Naive B cell (primary cell): ENCODE data around the gene TMED4. TPM values are rescaled to one million over a fixed set of nuclear protein-coding genes. Genes with fewer than 3 reads are reported as not detected.
A peak's percentile ranks its signal among the peaks of the same experiment; 100 is the strongest.

Source experiments
- ATAC-seq, 2 donors: fragments of 150-1000 bp; cut with Tn5 transposase; 2 replicates each; pipeline ENCODE4 v1.10.0; 2021; ENCODE audit warnings: low read depth in 2 of 2, mild to moderate bottlenecking in 2 of 2, moderate library complexity in 2 of 2
- DNase-seq: peaks from one replicate; pipeline ENCODE4 v3.0.0; 2022
- H3K27ac Mint-ChIP-seq, 6 donors: one replicate each; pipeline ENCODE4 v1.8.0; 2020 to 2022; ENCODE audit warnings: mild to moderate bottlenecking in 6 of 6, mixed read lengths in 6 of 6, moderate library complexity in 5 of 6, inconsistent platforms in 2 of 6
- H3K27me3 Mint-ChIP-seq, 3 donors: one replicate each; pipeline ENCODE4 v1.8.0; 2021 to 2022; ENCODE audit warnings: mixed read lengths in 3 of 3, mild to moderate bottlenecking in 1 of 3
- H3K36me3 Mint-ChIP-seq, 2 donors: one replicate each; pipeline ENCODE4 v1.8.0; 2020 to 2022; ENCODE audit warnings: mixed read lengths in 2 of 2, inconsistent platforms in 1 of 2, mild to moderate bottlenecking in 1 of 2
- H3K4me1 Mint-ChIP-seq, 3 donors: one replicate each; pipeline ENCODE4 v1.8.0; 2020 to 2022; ENCODE audit warnings: mixed read lengths in 3 of 3, inconsistent platforms in 1 of 3, mild to moderate bottlenecking in 1 of 3, moderate library complexity in 1 of 3
- H3K4me3 Mint-ChIP-seq, 8 donors: one replicate each; pipeline ENCODE4 v1.8.0; 2020 to 2022; ENCODE audit warnings: mild to moderate bottlenecking in 8 of 8, mixed read lengths in 8 of 8, moderate library complexity in 8 of 8, inconsistent platforms in 2 of 8
- H3K9me3 Mint-ChIP-seq, 7 donors: one replicate each; pipeline ENCODE4 v1.8.0; 2020 to 2022; ENCODE audit warnings: mixed read lengths in 7 of 7, mild to moderate bottlenecking in 5 of 7, inconsistent platforms in 2 of 7, moderate library complexity in 1 of 7
- polyA plus RNA-seq, 6 donors: library from polyadenylated mRNA; unstranded; fragments of 300-500 nt; fragmentation: Illumina TruSeq; gene quantifications; one replicate each; pipeline ENCODE4 v1.2.3, GENCODE V29; 2021; ENCODE audit warnings: low read depth in 6 of 6

The TMED4 gene
- 10 to 100 TPM; 54.8 to 82.0 (median 67.3) TPM for polyA plus RNA-seq

DNA sequence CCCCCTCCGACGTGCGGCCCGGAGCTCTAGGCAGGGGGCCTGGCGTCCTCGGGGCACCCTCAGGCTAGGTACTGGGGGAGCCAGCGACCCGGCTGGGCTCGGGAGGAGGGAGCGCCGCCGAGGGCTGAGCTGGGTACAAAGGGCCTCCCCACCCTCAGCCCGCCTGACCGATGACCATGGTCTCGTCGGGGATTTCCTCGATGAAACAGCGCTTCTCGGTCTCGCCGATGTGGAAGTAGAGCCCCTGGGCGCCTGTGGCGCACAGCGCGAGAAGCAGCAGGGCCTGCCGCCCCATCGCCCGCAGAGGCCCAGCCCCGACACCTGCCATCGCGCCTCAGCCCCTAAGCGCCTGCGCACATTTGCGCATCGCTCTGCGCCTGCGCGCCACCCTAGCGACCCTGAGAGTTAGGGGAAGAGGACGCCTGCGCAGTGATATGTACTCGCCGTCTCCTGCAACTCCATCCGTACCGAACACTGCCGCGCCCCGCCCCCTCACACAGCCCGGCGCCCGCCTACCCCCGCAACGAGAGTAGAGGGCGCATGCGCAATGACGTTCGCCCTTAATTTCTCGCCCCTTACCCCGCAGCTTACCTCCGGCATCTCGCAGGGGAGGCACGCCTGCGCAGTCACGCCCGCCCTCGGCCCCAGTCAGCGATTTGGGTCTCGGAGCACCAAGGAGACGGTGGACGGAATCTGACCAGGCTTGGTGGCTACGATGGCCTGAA is at the start of gene TMED4:
TSS of gene TMED4 (minus strand) at position 353 of the 725 bp plus-strand sequence. CDS start at position 328, 25 bp downstream.
- DNase-seq = peak; percentile 100
- H3K4me3 Mint-ChIP-seq = peak within 1 kb of the TSS; percentile 88 to 97 (median 93)
- H3K4me1 Mint-ChIP-seq = peaks cover 11 to 36% (median 34%) of the 10 kb centered on the region in 3 donors
- H3K27me3 Mint-ChIP-seq = no peaks in the 10 kb centered on the region
- H3K9me3 Mint-ChIP-seq = no peaks in the 10 kb centered on the region
- peak; percentile 83 for ATAC-seq
- peak within 1 kb of the TSS; percentile 93 to 98 (median 96) for H3K27ac Mint-ChIP-seq
- H3K36me3 Mint-ChIP-seq = peaks cover 3 to 15% of the 10 kb centered on the region in 2 donors

DNA sequence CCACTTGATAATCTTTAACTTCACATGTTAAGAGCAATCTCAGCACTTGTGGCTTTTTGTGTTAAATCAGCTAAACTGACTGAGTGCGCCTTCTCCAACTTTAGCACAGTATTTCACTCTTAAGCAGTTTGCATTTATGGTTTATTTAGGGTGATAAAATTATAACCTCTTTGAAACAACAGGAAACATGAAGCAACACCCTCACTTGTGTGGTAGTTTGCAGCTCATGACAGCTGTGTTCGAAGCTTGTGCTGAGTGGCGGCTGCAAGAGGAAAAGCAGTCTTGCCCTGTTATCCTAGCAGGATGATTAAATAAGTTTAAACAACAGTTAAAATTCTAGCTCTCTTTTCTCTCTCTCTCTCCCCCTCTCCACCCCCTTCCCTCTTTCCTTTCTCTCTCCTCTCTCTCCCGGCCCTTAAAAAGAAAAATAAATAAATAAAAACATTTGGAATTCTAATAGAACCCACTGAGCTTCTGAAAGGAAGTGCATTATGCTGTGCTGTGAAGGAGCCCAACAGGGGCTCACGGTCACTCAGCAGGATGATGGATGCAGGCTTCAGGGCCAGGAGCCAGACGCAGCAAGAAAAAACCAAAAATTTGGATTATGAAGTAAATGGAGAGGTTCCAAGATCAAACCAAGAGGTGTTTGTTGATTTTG is 49.6 kb upstream of the TMED4 start:
- H3K27ac Mint-ChIP-seq = peak overlapping the region; percentile 44 to 99 (median 85)
- no peaks in the 10 kb centered on the region for H3K9me3 Mint-ChIP-seq
- peaks cover 0 to 3% of the 10 kb centered on the region in 2 donors for H3K36me3 Mint-ChIP-seq
- peak overlapping the region in 3 of 8 donors; percentile 43 to 70 (median 69) for H3K4me3 Mint-ChIP-seq
- ATAC-seq = no peak
- H3K4me1 Mint-ChIP-seq = peaks cover 43 to 70% (median 66%) of the 10 kb centered on the region in 3 donors
- no peak for DNase-seq
- H3K27me3 Mint-ChIP-seq = no peaks in the 10 kb centered on the region

DNA sequence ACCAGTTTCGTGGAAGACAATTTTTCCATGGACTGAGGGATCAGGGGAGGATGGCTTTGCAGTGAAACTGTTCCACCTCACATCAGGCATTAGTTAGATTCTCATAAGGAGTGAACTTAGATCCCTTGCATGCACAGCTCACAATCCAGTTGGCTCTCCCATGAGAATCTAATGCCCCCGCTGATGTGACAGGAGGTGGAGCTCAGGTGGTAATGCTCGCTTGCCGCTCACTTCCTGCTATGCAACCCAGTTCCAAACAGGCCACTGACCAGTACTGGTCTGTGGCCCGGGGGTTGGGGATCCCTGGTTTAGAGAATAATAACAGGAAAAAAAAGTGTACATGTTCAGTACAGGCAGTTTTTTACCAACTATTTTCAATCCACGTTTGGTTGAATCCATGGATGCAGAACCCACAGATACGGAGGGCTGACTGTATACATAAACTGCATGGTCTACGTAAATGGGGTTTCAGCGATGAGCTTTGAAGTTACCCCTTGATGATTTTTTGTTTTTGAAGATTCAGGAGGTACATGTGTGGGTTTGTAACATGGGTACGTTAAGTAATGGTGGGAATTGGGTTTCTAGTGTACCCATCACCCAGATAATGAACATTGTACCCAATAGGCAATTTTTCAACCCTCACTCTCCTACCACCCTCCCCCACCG is 48.9 kb upstream of the TMED4 start:
- peaks cover 0 to 3% of the 10 kb centered on the region in 2 donors for H3K36me3 Mint-ChIP-seq
- H3K27me3 Mint-ChIP-seq = no peaks in the 10 kb centered on the region
- H3K4me1 Mint-ChIP-seq = peaks cover 43 to 67% (median 60%) of the 10 kb centered on the region in 3 donors
- peak overlapping the region in 4 of 6 donors; percentile 75 to 99 (median 84) for H3K27ac Mint-ChIP-seq
- H3K4me3 Mint-ChIP-seq = peak overlapping the region in 3 of 8 donors; percentile 60 to 69 (median 69)
- DNase-seq (no peak), ATAC-seq (no peak)
- no peaks in the 10 kb centered on the region for H3K9me3 Mint-ChIP-seq

DNA sequence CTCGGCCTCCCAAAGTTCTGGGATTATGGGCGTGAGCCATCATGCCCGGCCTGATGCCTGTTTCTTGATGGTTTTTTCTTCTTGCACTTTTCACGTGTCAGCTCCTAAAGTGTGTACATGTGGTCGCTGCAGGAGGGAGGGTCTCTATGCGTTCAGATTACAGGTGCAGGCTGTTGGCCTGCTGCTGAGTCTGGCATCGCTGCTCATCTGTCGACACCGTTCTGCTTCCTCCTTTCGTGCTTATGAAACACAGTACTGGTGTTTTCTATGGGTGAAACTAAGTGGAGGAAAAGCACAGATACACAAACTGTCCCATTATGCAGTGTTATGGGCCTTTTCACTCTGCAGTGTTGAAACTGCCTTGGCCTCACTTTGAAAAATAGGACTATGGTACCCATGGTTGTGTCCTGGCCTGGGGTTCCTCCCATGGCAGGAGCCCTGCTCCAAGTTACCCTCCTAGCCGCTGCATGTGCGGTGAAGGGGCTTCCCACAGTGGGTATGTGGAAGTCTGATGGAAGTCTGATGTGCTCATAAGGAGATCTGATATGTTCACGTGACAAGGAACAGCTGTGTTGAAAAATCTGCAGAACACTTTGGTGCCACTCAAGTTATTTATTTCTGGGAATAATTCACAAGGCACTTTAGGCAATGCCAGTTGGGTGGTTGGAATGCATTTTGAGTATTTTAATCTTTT is 47.9 kb upstream of the TMED4 start:
- peak overlapping the region; percentile 72 to 99 (median 94) for H3K27ac Mint-ChIP-seq
- DNase-seq (peak; percentile 39), ATAC-seq (peak; percentile 67 to 70)
- H3K4me3 Mint-ChIP-seq = peak overlapping the region in 7 of 8 donors; percentile 39 to 79 (median 64)
- no peaks in the 10 kb centered on the region for H3K27me3 Mint-ChIP-seq
- H3K9me3 Mint-ChIP-seq = no peaks in the 10 kb centered on the region
- peaks cover 43 to 59% (median 57%) of the 10 kb centered on the region in 3 donors for H3K4me1 Mint-ChIP-seq
- peaks cover 0 to 3% of the 10 kb centered on the region in 2 donors for H3K36me3 Mint-ChIP-seq

DNA sequence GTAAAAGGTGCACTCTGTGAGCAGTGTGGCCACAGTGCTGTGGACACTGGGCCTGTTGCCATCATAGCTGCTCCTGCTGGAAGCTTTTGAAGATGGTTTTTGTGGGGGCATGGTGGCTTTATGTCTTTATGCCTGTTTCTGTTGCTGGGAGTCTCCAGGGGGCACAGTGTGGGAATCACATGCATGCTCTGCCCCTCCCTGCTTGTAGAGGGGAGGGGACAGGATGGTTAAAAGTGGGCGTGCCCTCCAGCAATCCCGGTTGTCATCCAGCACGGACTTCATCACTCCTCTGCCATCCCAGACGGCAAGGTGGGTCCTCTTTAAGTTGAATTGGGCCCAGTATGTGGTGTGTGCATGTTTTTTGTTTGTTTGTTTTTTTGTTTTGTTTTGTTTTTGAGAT is 44.6 kb upstream of the TMED4 start:
- H3K36me3 Mint-ChIP-seq = peaks cover 0 to 3% of the 10 kb centered on the region in 2 donors
- H3K27me3 Mint-ChIP-seq = no peaks in the 10 kb centered on the region
- no peaks in the 10 kb centered on the region for H3K9me3 Mint-ChIP-seq
- DNase-seq (no peak), ATAC-seq (no peak)
- peak overlapping the region in 2 of 6 donors; percentile 16 to 47 for H3K27ac Mint-ChIP-seq
- H3K4me3 Mint-ChIP-seq = no peak overlapping the region
- peaks cover 42 to 54% (median 47%) of the 10 kb centered on the region in 3 donors for H3K4me1 Mint-ChIP-seq

DNA sequence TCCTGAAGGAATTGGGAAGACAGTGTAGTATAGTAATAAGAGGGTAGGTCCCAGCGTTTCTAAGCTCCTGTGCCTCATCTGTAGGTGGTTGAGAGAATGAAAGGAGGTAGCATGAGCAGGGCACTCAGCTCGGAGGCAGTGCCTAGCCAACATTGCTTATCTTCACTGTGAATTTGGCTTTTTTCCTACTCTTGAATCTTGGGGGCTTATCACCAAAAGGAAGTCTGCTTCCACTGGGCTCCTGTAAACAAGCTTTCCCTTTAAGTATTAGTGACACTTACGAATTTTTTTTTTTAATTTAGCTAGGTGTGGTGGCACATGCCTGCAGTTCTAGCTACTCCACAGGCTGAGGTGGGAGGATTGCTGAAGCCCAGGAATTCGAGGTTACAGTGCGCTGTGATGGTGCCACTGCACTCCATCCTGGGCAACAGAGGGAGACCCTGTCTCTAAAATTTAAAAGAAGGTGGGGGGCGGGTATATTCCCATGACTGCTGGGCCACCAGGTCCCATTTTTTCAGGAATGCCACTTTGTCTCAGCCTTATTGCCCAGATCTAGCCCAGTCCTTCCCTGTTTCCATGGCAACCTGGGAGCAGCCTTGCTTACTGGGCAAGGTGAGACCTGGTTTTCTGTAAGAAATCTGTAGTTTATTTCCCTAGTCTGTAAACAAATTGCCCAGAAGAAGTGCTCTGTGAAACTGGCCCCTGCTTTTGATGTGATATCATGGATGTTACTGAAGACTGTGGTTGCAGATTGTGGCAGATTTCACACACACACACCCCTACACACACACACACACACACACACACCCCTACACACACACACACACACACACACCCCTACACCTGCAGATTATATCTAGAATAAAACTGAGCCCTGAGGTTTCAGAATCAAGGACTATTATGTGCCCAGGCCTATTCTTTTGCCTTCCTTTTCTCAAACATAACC is 43.8 kb upstream of the TMED4 start:
- ATAC-seq (no peak), DNase-seq (no peak)
- Mint-ChIP-seq H3K27ac (peak overlapping the region in 1 of 6 donors; percentile 24), H3K36me3 (peaks cover 0 to 3% of the 10 kb centered on the region in 2 donors), H3K27me3 (no peaks in the 10 kb centered on the region), H3K4me1 (peaks cover 38 to 56% (median 46%) of the 10 kb centered on the region in 3 donors), H3K4me3 (no peak overlapping the region), H3K9me3 (no peaks in the 10 kb centered on the region)

DNA sequence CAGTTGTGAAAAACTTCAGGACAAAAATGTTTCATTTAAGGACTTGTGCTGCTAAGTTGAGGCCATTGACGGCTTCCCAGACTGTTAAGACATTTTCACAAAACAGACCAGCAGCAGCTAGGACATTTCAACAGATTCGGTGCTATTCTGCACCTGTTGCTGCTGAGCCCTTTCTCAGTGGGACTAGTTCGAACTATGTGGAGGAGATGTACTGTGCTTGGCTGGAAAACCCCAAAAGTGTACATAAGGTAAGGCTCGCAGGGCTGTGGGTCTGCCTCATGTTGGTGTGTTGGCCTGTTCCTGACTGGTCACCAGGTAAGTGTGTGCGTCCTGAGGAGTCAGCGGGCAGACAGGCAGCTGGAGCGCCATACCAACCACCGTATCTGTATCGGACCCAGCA is 42.3 kb upstream of the TMED4 start:
- Mint-ChIP-seq H3K27ac (peak overlapping the region in 2 of 6 donors; percentile 44 to 57), H3K27me3 (no peaks in the 10 kb centered on the region), H3K4me3 (peak overlapping the region in 1 of 8 donors; percentile 20), H3K4me1 (peaks cover 26 to 44% (median 35%) of the 10 kb centered on the region in 3 donors), H3K36me3 (peaks cover 0 to 3% of the 10 kb centered on the region in 2 donors), H3K9me3 (no peaks in the 10 kb centered on the region)
- no peak for ATAC-seq
- DNase-seq = no peak

DNA sequence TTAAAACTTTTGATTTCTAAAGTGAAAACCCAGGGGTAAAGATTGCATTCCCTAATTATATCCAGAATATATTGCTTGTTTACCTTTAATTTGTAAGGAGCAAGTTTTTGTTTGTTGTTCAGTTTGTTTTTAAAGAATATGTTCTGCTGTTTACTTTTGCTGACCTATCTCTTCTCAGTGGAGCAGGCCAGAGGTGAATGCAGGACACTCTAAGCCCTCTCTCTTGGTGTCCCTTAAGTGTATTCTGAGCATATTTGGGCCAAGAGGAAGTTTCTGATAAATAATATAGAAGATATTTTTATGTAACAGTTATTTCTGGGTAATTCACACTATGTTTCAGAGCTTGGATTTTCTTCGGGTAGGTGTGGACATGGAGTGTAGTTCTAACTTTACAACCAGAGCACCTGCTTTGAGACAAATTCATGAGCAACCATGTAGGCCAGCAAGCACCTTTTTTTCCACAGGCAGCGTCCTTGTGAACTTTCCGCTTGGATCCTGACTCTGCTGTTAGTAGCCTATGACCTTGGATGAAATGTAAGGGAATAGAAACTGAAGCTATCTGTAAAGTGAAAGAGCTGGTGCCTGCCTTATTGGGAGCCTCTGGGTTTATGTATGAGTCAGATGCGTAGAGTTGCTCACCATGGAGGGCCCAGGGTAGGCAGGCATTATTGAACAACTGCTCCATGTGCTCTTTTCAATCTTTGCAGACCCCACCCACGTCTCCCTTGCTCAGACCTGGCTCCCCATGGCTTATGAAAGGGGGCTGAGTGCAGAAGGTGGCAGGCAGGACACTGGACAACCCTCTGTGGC is 40.5 kb upstream of the TMED4 start:
- Mint-ChIP-seq H3K4me3 (no peak overlapping the region), H3K36me3 (no peaks in the 10 kb centered on the region), H3K9me3 (no peaks in the 10 kb centered on the region), H3K27me3 (no peaks in the 10 kb centered on the region), H3K27ac (peak overlapping the region in 3 of 6 donors; percentile 34 to 95 (median 47)), H3K4me1 (peaks cover 31 to 52% (median 41%) of the 10 kb centered on the region in 3 donors)
- ATAC-seq (no peak), DNase-seq (no peak)

DNA sequence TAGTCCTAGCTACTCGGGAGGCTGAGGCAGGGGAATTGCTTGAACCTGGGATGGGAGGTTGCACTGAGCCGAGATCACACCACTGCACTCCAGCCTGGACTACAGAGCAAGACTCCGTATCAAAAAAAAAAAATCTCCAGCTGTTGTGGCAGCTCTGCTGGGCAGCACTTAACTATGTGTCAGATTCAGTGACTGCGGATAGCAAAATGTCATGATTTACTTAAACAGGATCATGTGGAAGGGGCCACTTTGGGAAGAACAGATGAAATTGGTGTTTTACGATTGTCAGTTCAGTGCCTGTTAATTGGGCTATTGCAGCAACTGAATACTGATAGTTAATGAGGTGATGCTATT is 39.7 kb upstream of the TMED4 start:
- peak overlapping the region in 2 of 6 donors; percentile 7 to 38 for H3K27ac Mint-ChIP-seq
- peaks cover 31 to 58% (median 41%) of the 10 kb centered on the region in 3 donors for H3K4me1 Mint-ChIP-seq
- ATAC-seq = no peak
- no peaks in the 10 kb centered on the region for H3K27me3 Mint-ChIP-seq
- DNase-seq = no peak
- no peaks in the 10 kb centered on the region for H3K36me3 Mint-ChIP-seq
- H3K4me3 Mint-ChIP-seq = no peak overlapping the region
- H3K9me3 Mint-ChIP-seq = no peaks in the 10 kb centered on the region

DNA sequence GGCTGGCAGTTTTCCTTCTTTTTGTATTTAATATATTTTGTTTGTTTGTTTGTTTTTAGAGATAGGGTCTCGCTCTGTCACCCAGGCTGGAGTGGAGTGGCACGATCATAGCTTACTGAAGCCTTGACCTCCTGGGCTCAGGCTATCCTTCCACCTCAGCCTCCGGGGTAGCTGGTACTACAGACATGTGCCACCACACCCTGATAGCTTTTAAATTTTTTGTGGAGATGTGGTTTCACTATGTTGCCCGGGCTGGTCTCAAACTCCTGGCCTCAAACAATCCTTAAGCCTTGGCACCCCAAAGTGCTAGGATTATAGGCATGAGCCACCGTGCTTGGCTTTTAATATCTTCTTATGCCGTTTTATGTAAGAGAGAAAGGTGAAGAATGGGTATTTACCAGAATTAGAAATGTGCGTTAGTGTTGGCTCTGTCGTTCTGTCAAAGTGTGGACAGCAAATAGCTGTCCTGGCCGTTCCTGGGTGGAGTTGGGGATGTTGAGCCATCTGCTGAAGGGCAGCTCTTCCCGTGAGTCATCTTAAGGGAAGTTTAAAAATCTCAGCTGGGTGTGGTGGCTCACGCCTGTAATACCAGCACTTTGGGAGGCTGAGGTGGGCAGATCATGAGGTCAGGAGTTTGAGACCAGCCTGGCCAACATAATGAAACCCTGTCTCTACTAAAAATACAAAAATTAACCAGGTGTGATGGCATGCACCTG is 39.2 kb upstream of the TMED4 start:
- no peak for DNase-seq
- no peaks in the 10 kb centered on the region for H3K36me3 Mint-ChIP-seq

DNA sequence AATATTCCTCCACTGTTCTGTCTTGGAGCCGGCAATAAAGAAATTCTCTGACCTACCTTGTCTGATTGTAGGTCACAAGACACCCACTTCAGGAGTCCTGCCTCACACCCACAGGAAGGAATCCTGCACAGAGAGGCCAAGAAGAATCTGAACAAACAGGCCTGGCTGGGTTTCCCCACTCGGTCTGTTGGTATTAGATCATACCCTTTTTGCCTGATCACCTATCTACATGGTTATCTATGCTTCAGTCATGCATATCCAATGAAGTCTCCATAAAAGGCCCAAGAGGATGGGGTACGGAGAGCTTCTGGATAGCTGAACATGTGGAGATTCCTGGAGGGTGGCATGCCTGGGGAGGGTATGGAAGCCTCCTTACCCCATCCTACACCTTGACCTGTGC is 36.7 kb upstream of the TMED4 start:
- no peak for DNase-seq
- ATAC-seq = no peak

More for the DNA sequence above, 39.2 kb upstream of the TMED4 start:
- no peak for ATAC-seq
- no peaks in the 10 kb centered on the region for H3K27me3 Mint-ChIP-seq
- peaks cover 31 to 60% (median 42%) of the 10 kb centered on the region in 3 donors for H3K4me1 Mint-ChIP-seq
- H3K4me3 Mint-ChIP-seq = peak overlapping the region in 1 of 8 donors; percentile 47
- peak overlapping the region in 3 of 6 donors; percentile 38 to 81 (median 66) for H3K27ac Mint-ChIP-seq
- no peaks in the 10 kb centered on the region for H3K9me3 Mint-ChIP-seq

More for the DNA sequence above, 36.7 kb upstream of the TMED4 start:
- Mint-ChIP-seq H3K4me1 (peaks cover 43 to 71% (median 62%) of the 10 kb centered on the region in 3 donors), H3K4me3 (no peak overlapping the region), H3K36me3 (no peaks in the 10 kb centered on the region), H3K9me3 (no peaks in the 10 kb centered on the region), H3K27ac (peak overlapping the region in 5 of 6 donors; percentile 41 to 78 (median 56)), H3K27me3 (no peaks in the 10 kb centered on the region)
